GM21360 (cell line): ENCODE measurements around the gene SLC7A8.

Experiments
- ATAC-seq: cut with Tn5 transposase; IDR thresholded peaks from one replicate; pipeline ENCODE4 v1.9.1; 2021; ENCODE audit warnings: mild to moderate bottlenecking, moderate library complexity; ENCODE audit not compliant: unreplicated experiment

The SLC7A8 gene

GRCh38 chr14:23183158-23183470 is 346 bp downstream of the SLC7A8 start:
- ATAC-seq: no peak

DNA sequence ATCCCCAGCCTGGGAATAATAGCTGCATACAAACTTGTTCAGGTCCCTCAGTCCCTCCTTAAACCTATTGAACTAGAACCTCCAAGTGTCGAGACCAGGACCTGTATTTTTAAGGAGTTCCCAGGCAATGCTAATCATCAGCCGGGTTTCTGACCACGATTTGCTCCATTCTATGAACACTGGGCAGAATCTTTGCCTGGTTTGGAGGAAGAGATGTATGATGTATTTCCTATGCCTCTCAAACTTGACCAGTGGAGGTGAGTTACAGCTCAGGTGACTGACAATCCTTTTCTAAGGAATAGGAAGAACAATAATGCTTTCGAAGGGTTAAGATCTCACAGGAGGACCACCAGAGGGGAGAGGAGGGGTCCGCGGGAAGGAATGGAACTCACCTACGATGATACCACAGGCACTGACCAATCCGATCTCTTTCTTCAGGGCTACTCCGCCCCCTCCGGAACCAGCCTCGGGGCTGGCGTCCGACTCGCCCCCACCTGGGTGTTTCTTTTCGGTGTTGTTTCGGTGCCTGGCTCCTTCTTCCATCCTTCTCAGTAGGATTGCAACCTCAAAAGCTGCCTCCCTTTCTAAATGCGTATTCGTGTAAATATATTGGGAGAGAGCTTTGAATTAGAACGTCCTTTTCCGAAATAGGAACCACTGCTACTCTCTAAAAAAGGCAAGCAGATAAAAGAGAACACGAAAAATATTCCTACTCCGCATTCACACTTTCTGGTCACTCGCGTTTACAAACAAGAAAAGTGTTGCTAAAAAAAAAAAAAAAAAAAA is 895 bp downstream of the SLC7A8 start:
- no peak for ATAC-seq

GRCh38 chr14:23181946-23182345 is 1.5 kb downstream of the SLC7A8 start:
- ATAC-seq: no peak

DNA sequence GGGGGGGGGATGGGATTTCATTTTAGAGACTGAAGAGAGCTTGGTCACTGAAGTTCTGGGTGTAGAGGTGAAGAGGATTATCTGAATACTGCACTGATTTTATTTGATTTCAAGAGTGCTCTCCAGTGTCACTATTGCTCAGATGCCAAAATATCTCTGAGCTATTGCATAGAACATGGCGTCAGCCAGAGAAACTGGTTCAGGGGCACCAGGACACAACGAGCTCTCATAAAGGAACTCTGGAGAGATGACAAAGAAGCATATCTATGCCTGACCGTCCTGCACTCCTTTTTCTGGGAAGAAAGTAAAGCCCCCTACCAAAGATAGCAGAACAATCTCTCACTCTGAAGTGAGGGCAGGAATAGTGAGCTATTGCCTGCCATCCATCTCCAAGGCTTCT is 2.0 kb downstream of the SLC7A8 start:
- ATAC-seq: no peak

DNA sequence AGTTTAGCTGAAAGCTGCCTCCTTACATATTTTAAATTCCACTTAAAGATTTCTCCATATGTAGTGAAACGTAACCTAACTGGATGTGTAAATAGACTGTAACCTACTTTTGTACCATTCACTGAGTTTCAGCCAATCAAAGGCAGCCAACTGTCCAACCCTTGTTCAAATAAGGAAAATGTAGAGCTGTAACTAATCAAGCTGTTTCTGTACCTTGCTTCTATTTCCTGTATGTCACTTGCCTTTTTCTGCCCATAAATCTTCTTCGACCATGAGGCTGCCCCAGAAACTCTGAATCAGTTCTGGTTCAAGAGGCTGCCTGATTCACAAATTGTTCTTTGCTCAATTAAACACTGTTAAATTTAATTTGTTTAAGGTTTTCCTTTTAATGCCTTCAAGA is 6.3 kb downstream of the SLC7A8 start:
- no peak for ATAC-seq

GRCh38 chr14:23175823-23176222 is 7.6 kb downstream of the SLC7A8 start:
- ATAC-seq: no peak

GRCh38 chr14:23174296-23175184 is 8.9 kb downstream of the SLC7A8 start:
- no peak for ATAC-seq

- ATAC-seq: no peak
These were observed 9.7 kb downstream of the SLC7A8 start for GRCh38 chr14:23173796-23174195.

- no peak for ATAC-seq
These were observed 10.4 kb downstream of the SLC7A8 start for GRCh38 chr14:23173031-23173430.

- ATAC-seq: no peak
These were observed 10.9 kb downstream of the SLC7A8 start for GRCh38 chr14:23172574-23172973.

DNA sequence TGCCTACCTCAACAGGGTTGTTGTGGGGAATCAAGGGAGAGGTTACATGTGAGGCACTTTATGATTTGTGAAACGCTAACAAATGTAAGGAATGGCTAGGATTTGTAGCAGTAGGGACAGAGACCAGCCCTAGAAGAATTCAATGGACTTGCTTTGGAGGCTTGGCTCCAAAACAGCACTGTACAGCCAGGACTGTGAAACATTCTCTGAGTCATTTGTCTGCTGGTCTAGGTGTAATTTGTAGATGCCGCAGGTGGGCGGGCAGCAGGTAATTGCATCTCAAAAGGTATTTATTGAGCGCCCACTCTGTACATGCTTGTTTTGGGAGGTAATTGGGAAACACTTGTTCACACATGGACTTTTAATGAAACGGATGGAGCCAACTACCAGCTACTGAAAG is 11.4 kb downstream of the SLC7A8 start:
- ATAC-seq: no peak

DNA sequence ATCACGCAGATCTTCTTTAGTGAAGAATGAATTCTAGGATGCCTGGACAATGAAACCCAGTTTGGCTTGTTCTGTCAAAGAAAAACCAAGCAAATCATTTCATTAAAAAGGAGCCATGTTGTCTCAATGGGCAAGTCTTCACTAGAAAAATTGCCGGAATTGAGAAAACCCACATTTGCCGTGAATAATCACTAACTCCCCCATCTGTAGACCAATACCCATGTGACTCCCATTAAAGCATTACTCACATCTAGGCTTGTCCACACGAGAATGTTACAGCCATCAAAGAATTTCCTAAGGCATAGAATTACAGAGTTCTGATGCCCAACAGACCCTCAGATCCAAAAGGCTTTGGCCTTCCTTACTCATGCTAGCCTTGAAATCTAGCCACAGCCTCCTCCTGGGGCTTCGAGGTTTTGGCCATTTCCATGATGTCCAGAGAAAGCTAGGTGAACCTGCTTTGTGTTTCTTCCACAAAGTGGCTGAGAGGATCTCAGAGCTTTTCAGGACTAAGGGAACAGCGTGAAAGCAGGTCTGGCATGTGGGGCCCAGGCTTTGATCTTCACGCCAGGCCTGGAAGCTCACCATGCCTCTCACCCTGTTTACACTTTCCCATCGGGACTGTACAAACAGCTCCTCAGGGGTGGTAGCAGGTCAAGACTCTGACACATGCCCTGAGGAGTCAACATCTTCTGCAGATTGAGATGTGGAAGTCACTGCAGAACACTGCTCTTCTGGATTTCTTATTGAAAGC is 12.1 kb downstream of the SLC7A8 start:
- ATAC-seq: no peak

DNA sequence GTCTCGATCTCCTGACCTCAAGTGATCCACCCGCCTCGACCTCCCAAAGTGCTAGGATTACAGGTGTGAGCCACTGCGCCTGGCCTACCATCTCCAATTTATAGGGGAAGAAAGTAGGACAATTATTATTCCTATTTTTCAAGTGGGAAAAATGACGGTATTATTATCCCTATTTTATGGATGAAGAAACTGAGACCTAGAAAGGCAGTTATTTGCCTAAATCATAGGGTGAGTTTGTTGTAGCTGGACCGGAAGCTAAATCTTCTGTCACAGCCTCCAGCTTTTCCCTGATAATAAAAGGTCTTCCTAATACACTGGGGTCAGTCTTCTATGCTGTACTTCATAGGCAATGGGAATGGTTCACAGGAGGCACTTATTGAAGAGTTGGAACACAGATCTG is 13.8 kb downstream of the SLC7A8 start:
- ATAC-seq: no peak

DNA sequence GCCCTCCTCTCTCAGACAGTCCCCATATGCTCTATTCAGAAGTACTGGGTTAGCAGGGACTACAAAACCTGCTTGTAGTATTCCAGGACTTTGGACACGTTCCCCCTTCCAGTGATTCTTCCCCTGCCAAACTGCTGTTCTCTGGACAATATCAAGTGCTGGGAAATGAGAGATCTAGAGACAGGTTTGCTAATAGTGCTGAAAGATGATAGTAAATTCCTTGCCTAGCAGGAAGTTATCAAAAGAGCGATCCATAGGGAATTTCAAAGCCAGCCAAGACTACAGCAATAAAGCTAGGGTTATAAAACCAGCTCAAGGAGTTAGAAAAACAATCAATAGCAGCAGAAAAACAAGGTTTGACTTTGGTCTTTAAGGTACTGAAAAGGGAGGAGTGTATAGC is 15.2 kb downstream of the SLC7A8 start:
- ATAC-seq: no peak

DNA sequence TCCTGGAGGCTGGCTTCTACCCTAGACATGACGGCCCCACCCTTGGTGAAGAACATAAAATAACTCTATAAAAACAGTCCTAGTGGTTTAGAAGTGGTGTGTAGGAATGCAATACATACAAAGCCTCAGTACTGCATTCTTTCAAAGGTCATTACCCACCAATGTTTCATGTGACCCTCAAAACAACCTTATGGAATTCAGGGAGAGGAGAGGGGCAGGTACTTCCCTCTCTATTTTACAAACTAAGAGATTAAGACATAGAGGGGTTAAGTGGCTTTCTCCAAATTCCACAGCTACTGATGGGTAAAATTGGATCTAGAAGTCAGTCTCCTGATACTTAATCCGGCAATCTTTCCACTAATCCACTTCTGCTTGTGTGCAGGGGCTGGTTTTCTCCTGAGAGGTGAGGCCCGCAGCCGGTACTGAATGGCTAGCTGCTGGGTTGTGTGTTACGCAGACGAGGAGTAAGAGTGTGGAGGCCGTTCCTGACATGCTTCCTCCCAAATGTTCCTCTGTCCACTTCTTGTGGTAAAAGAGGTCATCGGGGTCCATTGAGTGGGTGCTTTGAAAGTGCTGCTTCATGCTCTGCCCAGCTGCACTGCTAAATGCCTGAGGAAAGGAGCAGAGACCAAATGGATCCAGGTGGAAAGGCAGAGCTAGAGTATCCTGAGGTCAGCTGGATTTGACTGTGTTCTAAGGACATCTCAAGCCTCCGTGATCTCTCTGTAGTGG is 16.2 kb downstream of the SLC7A8 start:
- ATAC-seq: no peak

- ATAC-seq: no peak
These were observed 18.5 kb downstream of the SLC7A8 start for GRCh38 chr14:23164949-23165348.

DNA sequence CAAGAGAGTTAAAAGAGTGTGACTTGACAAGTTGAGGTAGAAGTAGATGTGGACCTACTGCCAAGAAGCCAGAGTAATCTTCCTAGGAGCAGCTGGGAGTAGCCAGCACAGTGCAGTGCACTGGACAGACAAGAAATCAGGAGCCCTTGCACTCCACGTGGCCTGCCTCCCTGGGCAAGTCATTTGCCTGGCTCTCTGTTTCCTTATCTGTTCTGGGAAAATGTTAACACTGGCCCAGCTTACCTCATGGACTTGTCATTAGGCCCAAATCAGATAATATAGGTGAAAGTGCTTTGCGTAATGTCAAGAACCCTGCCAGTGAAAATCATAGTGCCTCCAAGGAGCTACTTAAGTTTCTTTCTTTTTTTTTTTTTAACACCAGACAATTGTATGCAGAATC is 19.2 kb downstream of the SLC7A8 start:
- no peak for ATAC-seq

DNA sequence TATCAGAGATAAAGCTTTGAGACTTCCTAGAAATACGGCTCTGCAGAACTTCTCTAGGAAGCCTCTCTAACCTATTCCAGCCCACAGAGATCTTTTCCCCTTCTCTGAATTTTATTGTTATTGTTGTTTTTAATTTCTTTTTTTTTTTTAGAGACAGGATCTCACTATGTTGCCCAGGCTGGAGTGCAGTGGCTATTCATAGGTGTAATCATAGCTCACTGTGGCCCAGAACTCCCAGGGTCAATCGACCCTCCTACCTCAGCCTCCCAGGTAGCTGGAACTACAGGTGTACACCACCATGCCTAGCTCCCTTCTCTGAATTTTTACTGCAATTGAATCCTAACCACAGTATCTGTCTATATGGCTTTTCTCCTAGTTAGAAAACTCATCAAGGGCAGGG is 19.6 kb downstream of the SLC7A8 start:
- no peak for ATAC-seq

DNA sequence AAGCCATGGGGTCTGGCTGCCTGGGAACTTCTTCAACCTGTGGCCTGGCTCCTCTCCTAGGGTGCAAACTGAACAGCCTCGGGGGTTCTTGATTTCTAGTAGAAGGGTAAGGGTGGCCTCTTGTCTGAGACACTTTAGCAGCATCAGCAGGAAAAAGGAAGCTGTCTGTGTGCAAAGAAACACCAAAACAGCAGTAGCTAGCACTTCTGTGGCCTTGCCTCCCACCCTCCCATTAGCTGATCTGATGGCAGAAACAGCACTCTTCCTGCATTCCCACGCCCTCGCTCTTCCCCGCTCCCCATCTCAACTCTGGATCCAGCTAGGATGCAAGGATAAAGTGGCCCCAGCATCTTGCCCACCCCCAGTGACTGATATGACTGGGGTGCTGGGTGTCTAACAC is 20.7 kb downstream of the SLC7A8 start:
- ATAC-seq: no peak

GRCh38 chr14:23162005-23162404 is 21.5 kb downstream of the SLC7A8 start:
- ATAC-seq: no peak

GRCh38 chr14:23160924-23161522 is 22.4 kb downstream of the SLC7A8 start:
- ATAC-seq: no peak
